Neural cell (in vitro differentiated cells): ENCODE measurements around the gene ZDHHC5.

Source experiments
- POLR2AphosphoS5 ChIP-seq: IDR thresholded peaks from 2 replicates; pipeline ENCODE4 v1.6.1; 2012
- SMC3 ChIP-seq: fragments of 450-650 bp; conservative IDR thresholded peaks from 2 replicates; pipeline ENCODE4 v1.6.1; 2014; ENCODE audit warnings: antibody characterized with exemption, mild to moderate bottlenecking, moderate library complexity; ENCODE audit not compliant: poor library complexity
- TF ChIP-seq, protein P1 (sequence below): fragments of 450-650 bp; IDR thresholded peaks from 2 replicates; pipeline ENCODE4 v1.5.1; 2014; ENCODE audit warnings: antibody characterized with exemption, mild to moderate bottlenecking, moderate library complexity; ENCODE audit not compliant: poor library complexity, severe bottlenecking

DNA sequence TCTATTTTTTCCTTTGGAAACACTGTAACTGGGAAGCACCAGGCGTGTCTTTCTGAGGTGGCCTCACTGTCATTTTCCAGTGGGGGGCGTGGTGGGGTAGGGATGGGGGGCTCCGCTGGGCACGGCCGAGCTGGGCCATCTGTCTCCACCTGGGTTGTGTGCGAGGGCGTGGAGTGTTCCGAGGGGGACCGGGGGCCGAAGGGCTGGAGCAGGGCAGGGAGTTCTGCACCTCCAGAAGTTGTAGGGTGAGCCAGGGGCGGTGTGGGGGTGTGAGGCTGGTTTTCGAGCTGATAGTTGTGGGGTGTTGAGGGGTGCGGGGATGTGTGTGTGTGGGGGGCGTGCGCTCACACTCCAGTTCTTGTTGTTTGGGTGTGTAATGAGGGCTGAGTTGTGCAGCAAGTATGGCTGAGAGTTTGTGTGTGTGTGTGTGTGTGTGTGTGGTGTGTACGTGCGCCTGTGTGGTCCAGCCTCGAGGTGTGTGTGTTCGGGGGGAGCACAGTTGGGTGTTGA lies 29.0 kb upstream of the ZDHHC5 start:
- no peak for TF ChIP-seq SMC3
- TF ChIP-seq POLR2AphosphoS5: peak; percentile 40
- TF ChIP-seq, protein P1, sequence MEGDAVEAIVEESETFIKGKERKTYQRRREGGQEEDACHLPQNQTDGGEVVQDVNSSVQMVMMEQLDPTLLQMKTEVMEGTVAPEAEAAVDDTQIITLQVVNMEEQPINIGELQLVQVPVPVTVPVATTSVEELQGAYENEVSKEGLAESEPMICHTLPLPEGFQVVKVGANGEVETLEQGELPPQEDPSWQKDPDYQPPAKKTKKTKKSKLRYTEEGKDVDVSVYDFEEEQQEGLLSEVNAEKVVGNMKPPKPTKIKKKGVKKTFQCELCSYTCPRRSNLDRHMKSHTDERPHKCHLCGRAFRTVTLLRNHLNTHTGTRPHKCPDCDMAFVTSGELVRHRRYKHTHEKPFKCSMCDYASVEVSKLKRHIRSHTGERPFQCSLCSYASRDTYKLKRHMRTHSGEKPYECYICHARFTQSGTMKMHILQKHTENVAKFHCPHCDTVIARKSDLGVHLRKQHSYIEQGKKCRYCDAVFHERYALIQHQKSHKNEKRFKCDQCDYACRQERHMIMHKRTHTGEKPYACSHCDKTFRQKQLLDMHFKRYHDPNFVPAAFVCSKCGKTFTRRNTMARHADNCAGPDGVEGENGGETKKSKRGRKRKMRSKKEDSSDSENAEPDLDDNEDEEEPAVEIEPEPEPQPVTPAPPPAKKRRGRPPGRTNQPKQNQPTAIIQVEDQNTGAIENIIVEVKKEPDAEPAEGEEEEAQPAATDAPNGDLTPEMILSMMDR: no peak
